HG03571 (cell line): Measurements from ENCODE around the gene SYCE1L.
"Not testable (repeated sequence)": the region's sequence is repeated elsewhere in the genome, so short reads cannot be mapped to it uniquely, and the experiment has no call there.

Experiments used
- ATAC-seq: cut with Tn5 transposase; IDR thresholded peaks from one replicate; pipeline ENCODE4 v1.9.1; 2021; ENCODE audit not compliant: unreplicated experiment

Gene SYCE1L, protein sequence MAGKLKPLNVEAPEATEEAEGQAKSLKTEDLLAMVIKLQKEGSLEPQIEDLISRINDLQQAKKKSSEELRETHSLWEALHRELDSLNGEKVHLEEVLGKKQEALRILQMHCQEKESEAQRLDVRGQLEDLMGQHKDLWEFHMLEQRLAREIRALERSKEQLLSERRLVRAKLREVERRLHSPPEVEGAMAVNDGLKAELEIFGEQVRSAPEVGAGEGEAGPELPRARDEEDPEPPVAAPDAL

GRCh38 chr16:77199211-77199610, at the start of gene SYCE1L:
Gene SYCE1L, plus strand, starts transcription at chr16:77199408. Its CDS starts 44 bp downstream, at chr16:77199452.
- ATAC-seq, result no peak

DNA sequence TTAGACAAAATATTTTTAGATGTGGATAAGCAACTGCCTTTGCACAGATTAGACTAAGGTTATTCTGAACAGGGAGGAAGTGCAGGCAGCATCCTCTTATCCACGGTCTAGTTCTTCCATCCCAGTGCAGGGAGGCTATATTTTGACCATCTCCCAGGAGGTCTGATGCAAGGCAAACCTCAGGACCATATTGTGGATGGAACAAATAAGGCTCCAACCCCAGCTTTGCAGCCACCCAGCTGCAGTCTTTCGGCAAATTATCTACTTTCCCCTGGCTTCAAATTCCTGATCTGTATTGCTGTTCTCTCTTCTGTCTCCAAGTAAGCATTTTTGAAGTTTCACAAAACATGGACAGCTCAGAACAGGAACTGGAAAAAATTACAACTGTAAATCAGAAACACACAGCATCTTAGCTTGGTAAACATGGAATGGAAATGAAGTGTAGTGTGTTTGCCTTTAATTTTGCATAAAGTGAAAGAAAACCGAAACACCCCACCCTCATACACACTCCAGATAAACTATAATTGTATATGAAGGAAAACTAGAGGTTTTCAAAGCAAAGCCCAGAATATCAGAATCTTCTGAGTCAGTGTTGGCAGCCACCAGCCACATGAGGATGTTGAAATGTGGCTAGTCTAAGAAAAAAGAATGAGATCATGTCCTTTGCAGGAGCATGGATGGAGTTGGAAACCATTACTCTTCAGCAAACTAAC, 41.7 kb upstream of the SYCE1L start:
- no peak for ATAC-seq

- ATAC-seq, result no peak
These were observed 40.9 kb upstream of the SYCE1L start for GRCh38 chr16:77158293-77158692.

GRCh38 chr16:77165006-77165405, 34.2 kb upstream of the SYCE1L start:
- ATAC-seq, result no peak

DNA sequence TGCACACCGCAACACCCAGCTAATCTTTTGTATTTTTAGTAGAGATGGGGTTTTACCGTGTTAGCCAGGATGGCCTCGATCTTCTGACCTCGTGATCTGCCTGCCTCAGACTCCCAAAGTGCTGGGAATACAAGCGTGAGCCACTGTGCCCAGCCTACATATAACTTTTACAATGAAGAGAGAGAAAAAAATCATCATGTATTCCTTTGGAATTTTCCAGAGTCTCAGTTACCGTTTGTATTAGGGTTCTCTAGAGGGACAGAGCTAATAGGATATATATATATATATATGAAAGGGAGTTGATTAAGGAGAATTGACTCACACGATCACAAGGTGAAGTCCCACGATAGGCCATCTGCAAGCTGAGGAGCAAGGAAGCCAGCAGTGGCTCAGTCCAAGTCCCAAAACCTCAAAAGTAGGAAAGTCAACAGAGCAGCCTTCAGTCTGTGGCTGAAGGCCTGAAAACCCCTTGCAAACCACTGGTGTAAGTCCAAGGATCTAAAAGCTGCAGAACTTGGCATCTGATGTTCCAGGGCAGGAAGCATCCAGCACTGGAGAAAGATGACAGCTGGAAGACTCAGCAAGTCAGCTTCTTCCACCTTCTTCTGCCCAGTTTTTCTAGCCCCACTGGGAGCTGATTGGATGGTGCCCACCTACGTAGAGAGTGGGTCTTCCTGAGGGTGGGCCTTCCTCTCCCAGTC, 33.5 kb upstream of the SYCE1L start:
- ATAC-seq, result not testable (repeated sequence)

GRCh38 chr16:77166726-77167125, 32.5 kb upstream of the SYCE1L start:
- ATAC-seq, result no peak

GRCh38 chr16:77168901-77169300, 30.3 kb upstream of the SYCE1L start:
- ATAC-seq, result no peak

GRCh38 chr16:77169650-77170236, 29.5 kb upstream of the SYCE1L start:
- peak; percentile 80 for ATAC-seq

DNA sequence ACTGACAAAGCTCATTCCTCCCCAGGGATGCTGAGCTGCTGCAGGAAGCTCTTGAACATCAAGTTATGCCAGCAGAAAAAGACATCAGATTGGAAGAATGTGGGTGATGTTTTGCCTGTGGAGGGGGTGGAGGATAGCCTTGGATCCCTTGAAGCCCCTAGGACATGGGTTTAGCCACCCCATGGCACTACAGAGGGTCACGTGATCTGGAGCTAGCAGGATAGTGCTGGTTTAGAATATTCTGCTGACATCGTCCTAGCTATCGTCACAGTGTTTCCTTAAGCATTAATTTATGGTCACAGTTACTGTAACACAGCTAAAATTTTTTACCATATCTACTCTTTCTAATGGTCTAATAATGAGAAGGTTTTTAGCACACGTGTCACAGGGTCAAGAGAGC, 28.4 kb upstream of the SYCE1L start:
- no peak for ATAC-seq

DNA sequence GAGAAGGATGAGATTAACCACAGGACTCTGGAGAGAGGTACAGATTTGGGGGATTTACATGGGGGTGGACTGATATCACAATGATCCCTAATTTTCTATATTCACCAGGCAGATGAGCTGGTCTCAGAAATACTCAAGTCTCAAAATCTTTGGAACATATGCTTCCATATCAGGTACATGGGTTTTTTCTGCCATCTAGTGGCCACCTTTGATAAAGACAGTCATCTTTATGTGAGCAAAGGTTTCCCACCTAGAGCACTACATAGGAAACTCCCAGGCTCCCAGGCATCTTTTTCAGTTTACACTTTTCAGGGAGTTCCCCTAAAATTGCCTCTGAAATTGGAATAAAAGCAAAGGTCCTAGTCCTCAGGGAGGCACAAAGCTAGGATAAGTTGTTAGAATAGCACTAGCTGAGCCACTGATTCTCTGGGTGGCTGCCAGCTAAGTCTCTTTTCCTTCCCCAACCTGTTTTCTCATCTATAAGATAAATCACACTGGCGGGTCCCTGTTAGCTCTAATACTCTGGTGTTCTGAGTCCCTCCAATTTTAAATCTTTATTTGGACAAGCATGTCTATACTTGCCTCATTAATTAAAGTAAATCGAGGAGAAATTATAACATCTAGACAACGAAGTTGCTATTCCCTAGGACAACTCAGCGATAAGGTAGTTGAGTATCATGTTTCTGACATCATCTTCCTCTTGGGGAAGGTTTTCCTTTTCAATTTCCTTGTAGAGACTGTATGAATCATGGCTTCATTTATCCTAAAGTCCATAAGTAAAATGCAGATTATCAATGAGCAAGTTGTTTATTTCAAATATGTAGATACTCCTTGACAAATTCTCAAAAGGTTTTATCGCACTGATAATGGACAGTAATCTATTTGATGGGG, 27.2 kb upstream of the SYCE1L start:
- peak; percentile 74 for ATAC-seq

- no peak for ATAC-seq
These were observed 26.3 kb upstream of the SYCE1L start for GRCh38 chr16:77172951-77173350.

- no peak for ATAC-seq
These were observed 16.1 kb upstream of the SYCE1L start for GRCh38 chr16:77183137-77183536.

DNA sequence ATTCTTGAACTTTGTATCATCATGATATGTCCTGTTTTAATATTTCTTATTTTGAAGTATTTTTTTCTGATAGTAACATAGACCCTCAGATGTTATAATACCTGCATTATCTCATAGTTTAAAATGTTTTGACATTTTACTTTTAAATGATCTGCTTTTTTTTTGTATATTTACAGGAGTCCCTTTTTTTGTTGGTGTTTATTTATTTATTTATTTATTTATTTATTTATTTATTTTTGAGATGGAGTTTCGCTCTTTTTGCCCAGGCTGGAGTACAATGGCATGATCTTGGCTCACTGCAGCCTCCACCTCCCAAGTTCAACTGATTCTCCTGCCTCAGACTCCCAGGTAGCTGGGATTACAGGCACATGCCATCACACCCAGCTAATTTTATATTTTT, 12.9 kb upstream of the SYCE1L start:
- not testable (repeated sequence) for ATAC-seq

DNA sequence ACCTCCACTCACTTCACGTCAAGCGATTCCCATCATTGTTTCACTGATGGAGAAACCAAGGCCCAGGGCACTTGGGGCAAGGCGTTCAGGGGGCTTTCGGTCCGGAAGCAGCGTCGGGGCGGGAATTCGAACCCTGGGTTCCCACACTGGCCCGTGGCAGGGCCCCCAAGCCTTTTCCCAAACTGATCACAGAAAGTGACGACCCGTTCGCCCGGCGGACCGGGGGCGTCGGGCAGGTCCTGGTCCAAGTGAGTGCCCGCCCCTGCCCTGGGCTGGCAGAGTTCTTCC, 9.1 kb upstream of the SYCE1L start:
- ATAC-seq, result peak; percentile 1

DNA sequence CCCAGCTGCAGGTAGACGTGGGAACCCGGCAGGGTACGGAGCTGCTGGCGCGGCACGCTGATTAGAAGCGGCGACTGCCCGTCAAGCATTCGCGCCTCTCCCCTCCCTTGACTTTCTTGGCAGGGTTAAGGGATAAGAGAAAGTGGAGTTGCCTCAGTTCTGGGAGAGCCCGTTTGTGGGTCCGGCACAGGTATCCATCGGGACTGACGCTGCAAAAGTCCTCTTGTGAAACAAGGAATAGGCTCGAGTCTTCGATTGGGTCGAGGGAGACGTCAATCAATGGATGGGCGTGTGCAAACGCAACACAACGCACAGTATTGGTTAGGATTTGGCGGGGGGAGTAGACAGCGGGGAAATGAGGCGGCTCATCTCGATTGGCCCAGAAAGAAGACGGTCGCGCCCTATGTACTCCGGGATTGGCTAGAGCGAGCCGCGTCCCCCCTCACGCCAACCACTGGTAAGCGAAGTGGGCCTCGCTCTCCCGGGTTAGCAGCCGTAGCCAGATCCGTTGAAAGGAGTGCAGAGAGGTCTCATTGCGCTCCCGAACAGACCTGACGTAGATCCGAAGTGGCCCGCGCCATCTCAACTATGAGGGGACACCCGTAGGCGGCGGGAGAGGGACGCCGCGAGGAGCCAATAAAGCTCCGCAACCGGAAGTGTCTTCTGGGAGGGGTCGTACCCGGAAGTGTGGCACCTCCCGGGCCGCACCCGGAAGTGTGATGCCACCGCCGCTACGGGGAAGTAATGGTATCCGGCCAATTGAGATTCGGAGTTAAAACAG, 8.5 kb upstream of the SYCE1L start, which contains the start of gene MON1B:
Gene MON1B (plus strand): TSS at position 713 of the 781 bp plus-strand sequence. CDS start 296 bp downstream, outside the sequence.
- ATAC-seq, result peak; percentile 97

- no peak for ATAC-seq
These were observed 7.8 kb upstream of the SYCE1L start for GRCh38 chr16:77191259-77191969.

- ATAC-seq, result no peak
These were observed 5.8 kb upstream of the SYCE1L start for GRCh38 chr16:77193377-77193776.

- no peak for ATAC-seq
These were observed 4.6 kb upstream of the SYCE1L start for GRCh38 chr16:77194295-77195231.
